ENCODE measurements around the gene GOLM1. TPM values are rescaled to one million over a fixed set of nuclear protein-coding genes. Genes with fewer than 3 reads are reported as not detected.

GOLM1 gene
- total RNA-seq, 3 donors from 2014 or later (not counting 1 experiment from before 2014, with no cell fraction given) = 12.9 to 24.4 (median 20.2) TPM

DNA sequence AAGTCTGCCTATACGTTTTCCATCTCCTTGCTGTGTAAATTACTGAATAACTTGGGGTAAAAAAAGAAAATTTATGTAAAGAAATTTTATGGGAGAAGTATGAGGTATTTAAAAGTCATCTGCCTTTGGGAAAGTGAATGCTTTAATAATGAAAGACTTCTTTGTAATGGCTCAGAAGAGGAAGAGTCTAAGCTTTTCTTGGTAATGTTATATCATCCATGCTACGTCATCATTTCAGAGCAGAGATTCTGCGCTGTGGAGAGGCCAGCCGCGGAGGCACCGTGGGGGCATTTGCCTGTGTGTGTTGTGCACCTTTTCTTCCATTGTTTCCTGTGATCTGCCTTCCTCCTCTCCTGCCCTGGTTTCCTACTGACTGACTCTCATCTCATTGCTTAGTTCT lies 78.2 kb downstream of the GOLM1 start:
- WGBS (ENCODE audit: insufficient coverage) = 95% methylated on average over 6 of the region's 6 CpGs
- Histone ChIP-seq H3K4me1 (ENCODE audit: control insufficient read depth, insufficient read depth, low read length) (no peaks in the 10 kb centered on the region), H3K27me3 (ENCODE audit: control insufficient read depth, insufficient read depth, low read length) (no peaks in the 10 kb centered on the region), H3K27ac (ENCODE audit: low read length) (no peak overlapping the region), H3K9me3 (ENCODE audit: control insufficient read depth, insufficient read depth, low read length) (no peaks in the 10 kb centered on the region), H3K36me3 (ENCODE audit: control insufficient read depth, insufficient read depth, low read length) (peaks cover 44% of the 10 kb centered on the region), H3K4me3 (ENCODE audit: low read length) (no peak overlapping the region)
- no peak overlapping the region for H3K4me3 Mint-ChIP-seq
- ATAC-seq = no peak
- DNase-seq = no peak
- H3K27ac Mint-ChIP-seq = no peak overlapping the region
- H3K27me3 Mint-ChIP-seq (ENCODE audit: low read depth in 2 of 2) = no peaks in the 10 kb centered on the region
- H3K36me3 Mint-ChIP-seq = peaks cover 30% of the 10 kb centered on the region
- intact Hi-C loops (cut with micrococcal nuclease) = no loop called here
- H3K4me1 Mint-ChIP-seq = peaks cover 6 to 17% of the 10 kb centered on the region in 2 donors
- no peaks in the 10 kb centered on the region for H3K9me3 Mint-ChIP-seq
- TF ChIP-seq CTCF (IDR thresholded peaks at IDR 0.05) = no peak

DNA sequence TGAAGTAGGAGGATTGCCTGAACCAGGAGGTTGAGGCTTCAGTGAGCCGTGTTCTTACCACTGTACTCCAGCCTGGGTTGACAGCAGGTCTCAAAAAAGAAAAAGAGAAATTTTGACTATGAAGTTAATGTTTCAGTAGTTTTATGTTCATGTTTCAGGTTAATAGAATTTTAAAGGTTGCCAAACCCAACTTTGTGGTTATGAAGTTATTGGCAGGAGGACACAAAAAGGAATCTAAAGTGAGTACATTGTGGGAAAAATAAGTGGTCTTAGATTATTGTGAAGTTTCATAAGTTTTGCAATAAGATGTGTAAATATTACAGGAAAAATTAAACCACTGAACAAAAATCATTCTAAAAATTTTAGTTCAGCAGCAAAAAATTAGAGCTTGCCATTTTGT lies 78.6 kb downstream of the GOLM1 start:
- Mint-ChIP-seq H3K9me3 (no peaks in the 10 kb centered on the region), H3K27ac (no peak overlapping the region), H3K27me3 (ENCODE audit: low read depth in 2 of 2) (no peaks in the 10 kb centered on the region), H3K36me3 (peaks cover 31% of the 10 kb centered on the region), H3K4me3 (no peak overlapping the region), H3K4me1 (peaks cover 6 to 17% of the 10 kb centered on the region in 2 donors)
- no peaks in the 10 kb centered on the region for H3K9me3 ChIP-seq (ENCODE audit: control insufficient read depth, insufficient read depth, low read length)
- DNase-seq (no peak), ATAC-seq (no peak)
- H3K27me3 ChIP-seq (ENCODE audit: control insufficient read depth, insufficient read depth, low read length) = no peaks in the 10 kb centered on the region
- H3K4me3 ChIP-seq (ENCODE audit: low read length) = no peak overlapping the region
- WGBS (ENCODE audit: insufficient coverage) = 100% methylated on average over 1 of the region's 1 CpG
- no peak for TF ChIP-seq CTCF (IDR thresholded peaks at IDR 0.05)
- H3K36me3 ChIP-seq (ENCODE audit: control insufficient read depth, insufficient read depth, low read length) = peaks cover 44% of the 10 kb centered on the region
- no peak overlapping the region for H3K27ac ChIP-seq (ENCODE audit: low read length)
- intact Hi-C loops (cut with micrococcal nuclease) = no loop called here
- no peaks in the 10 kb centered on the region for H3K4me1 ChIP-seq (ENCODE audit: control insufficient read depth, insufficient read depth, low read length)

GRCh38 chr9:86009133-86009532 lies 90.2 kb downstream of the GOLM1 start:
- 97% methylated on average over 2 of the region's 2 CpGs for WGBS (ENCODE audit: insufficient coverage)
- Histone ChIP-seq H3K9me3 (ENCODE audit: control insufficient read depth, insufficient read depth, low read length) (no peaks in the 10 kb centered on the region), H3K36me3 (ENCODE audit: control insufficient read depth, insufficient read depth, low read length) (peaks cover 48% of the 10 kb centered on the region), H3K4me1 (ENCODE audit: control insufficient read depth, insufficient read depth, low read length) (no peaks in the 10 kb centered on the region), H3K27me3 (ENCODE audit: control insufficient read depth, insufficient read depth, low read length) (no peaks in the 10 kb centered on the region), H3K27ac (ENCODE audit: low read length) (no peak overlapping the region), H3K4me3 (ENCODE audit: low read length) (no peak overlapping the region)
- Mint-ChIP-seq H3K4me1 (no peaks in the 10 kb centered on the region), H3K36me3 (peaks cover 25% of the 10 kb centered on the region), H3K4me3 (no peak overlapping the region), H3K27ac (peak overlapping the region in 1 of 2 donors; percentile 3), H3K27me3 (ENCODE audit: low read depth in 2 of 2) (no peaks in the 10 kb centered on the region), H3K9me3 (peaks cover 3 to 6% of the 10 kb centered on the region in 2 donors)
- TF ChIP-seq CTCF (IDR thresholded peaks at IDR 0.05) = no peak
- intact Hi-C loops (cut with micrococcal nuclease) = no loop called here
- DNase-seq (no peak), ATAC-seq (no peak)

GRCh38 chr9:86005253-86005775 lies 94.0 kb downstream of the GOLM1 start:
- no peak for TF ChIP-seq CTCF (IDR thresholded peaks at IDR 0.05)
- 100% methylated on average over 1 of the region's 1 CpG for WGBS (ENCODE audit: insufficient coverage)
- H3K36me3 Mint-ChIP-seq = peaks cover 34% of the 10 kb centered on the region
- intact Hi-C loops (cut with micrococcal nuclease) = no loop called here
- peaks cover 3 to 6% of the 10 kb centered on the region in 2 donors for H3K9me3 Mint-ChIP-seq
- peaks cover 11 to 22% of the 10 kb centered on the region in 2 donors for H3K4me1 Mint-ChIP-seq
- DNase-seq (no peak), ATAC-seq (no peak)
- no peak overlapping the region for H3K27ac ChIP-seq (ENCODE audit: low read length)
- H3K9me3 ChIP-seq (ENCODE audit: control insufficient read depth, insufficient read depth, low read length) = no peaks in the 10 kb centered on the region
- no peaks in the 10 kb centered on the region for H3K27me3 ChIP-seq (ENCODE audit: control insufficient read depth, insufficient read depth, low read length)
- H3K27me3 Mint-ChIP-seq (ENCODE audit: low read depth in 2 of 2) = no peaks in the 10 kb centered on the region
- H3K27ac Mint-ChIP-seq = no peak overlapping the region
- H3K36me3 ChIP-seq (ENCODE audit: control insufficient read depth, insufficient read depth, low read length) = peaks cover 44% of the 10 kb centered on the region
- no peaks in the 10 kb centered on the region for H3K4me1 ChIP-seq (ENCODE audit: control insufficient read depth, insufficient read depth, low read length)
- H3K4me3 ChIP-seq (ENCODE audit: low read length) = no peak overlapping the region
- no peak overlapping the region for H3K4me3 Mint-ChIP-seq
